ENCODE data around the gene GP1BB. TPM values are rescaled to one million over a fixed set of nuclear protein-coding genes. Genes with fewer than 3 reads are reported as not detected.

GP1BB gene
- total RNA-seq, 1 donor from 2014 or later = 2.0 TPM

DNA sequence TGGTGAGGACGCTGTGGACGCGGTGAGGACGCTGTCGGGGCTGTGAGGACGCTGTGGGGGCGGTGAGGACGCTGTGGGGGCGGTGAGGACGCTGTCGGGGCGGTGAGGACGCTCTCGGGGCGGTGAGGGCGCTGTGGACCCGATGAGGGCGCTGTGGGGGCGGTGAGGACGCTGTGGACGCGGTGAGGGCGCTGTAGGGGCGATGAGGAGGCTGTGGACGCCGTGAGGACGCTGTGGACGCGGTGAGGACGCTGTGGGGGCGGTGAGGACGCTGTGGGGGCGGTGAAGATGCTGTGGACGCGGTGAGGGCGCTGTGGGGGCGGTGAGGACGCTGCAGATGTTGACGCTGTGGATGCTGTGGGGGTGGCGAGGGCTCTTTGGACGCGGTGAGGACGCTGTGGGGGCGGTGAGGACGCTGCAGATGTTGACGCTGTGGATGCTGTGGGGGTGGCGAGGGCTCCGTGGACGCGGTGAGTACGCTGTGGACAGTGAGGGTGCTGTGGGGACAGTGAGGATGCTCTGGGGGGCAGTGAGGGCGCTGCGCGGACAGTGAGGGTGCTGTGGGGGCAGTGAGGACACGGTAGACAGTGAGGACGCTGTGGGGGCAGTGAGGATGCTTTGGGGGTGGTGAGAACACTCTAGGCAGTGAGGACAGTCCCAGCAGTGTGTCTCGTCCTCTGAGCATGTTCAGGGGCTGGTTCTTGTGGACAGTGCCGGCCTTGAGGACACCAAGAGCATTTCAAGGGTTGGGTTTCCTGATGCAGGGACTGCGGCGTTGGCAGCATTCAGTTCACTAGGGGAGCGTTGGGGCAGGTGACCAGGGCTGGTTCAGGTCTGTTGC, 4.2 kb downstream of the GP1BB start:
- no peak for DNase-seq

DNA sequence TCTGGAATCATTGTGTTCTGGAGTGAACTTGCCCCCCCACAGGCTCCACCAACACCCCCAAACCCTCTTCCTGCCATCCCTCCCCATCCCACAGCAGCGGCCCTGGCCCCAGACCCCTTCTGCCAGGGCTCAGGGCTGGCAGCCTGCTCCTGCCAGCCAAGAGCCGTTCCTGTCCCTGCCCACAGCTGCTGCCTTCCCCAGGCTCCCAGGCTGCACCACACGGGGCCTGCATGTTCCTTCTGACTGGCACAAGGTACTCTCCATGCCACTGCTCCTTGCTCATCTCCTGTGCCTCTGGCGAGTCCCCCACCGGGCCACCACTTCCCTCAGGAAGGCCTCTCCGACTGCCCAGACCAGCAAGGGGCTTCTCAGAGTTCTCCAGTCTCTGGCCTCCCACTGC, 4.9 kb downstream of the GP1BB start:
- DNase-seq = no peak

DNA sequence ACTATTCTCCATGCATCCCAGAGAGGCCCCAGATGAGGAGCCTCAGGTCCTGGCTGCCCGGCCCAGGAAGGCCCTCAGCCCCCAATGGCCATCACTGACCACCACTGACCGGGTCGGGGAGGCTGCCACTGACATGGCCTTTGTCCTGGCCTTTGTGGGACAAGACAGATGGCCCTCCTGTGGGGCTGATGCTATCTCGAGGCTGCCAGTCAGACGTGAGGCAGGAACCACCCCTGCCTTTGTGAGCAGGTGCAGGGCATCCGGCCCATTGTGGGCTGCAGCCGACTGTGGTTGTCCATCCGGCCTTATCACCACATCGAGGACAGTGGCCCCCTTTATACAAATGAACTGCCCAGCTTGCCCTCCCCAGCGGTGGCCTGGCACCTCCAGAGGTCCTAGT, 5.5 kb downstream of the GP1BB start:
- no peak for DNase-seq

DNA sequence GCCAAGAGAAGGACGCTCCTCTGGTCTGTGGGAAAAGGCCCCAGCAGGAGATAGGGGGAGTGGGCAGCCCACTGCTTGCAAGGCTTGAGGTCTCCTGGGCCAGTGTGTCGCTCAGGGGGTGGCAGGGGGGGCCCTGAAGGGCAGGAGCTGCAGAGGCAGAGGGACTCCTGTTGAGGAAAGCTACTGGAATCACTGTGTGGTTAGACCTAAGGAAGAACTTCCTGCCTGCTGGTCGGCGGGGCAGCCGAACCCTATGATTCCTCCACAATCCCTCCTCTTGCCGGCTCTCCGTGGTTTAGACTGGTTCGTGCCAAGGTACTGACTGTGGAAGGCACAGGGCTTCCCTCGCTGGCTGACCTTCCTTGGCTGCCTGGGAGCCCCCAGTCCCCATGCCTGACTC, 6.2 kb downstream of the GP1BB start:
- DNase-seq = no peak

DNA sequence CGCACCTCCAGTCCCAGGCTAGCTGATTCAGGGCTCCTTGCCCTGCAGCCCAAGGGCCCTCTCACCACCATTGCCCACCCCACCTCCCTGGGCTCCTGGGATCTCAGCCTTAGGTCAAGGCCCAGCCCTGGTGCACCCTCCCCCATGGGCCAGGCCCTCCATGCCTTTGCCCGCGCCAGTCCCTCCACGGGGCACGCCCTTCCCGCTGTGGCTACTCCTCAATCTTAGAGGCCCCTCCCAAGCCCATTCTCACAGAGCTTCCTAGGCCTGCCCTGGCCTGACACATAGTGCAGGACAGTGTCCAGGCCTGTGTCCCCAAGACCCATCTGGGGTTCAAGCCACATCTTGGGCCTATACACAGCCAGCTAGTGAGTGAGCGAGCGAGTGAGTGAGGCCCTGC, 6.9 kb downstream of the GP1BB start:
- DNase-seq = no peak

DNA sequence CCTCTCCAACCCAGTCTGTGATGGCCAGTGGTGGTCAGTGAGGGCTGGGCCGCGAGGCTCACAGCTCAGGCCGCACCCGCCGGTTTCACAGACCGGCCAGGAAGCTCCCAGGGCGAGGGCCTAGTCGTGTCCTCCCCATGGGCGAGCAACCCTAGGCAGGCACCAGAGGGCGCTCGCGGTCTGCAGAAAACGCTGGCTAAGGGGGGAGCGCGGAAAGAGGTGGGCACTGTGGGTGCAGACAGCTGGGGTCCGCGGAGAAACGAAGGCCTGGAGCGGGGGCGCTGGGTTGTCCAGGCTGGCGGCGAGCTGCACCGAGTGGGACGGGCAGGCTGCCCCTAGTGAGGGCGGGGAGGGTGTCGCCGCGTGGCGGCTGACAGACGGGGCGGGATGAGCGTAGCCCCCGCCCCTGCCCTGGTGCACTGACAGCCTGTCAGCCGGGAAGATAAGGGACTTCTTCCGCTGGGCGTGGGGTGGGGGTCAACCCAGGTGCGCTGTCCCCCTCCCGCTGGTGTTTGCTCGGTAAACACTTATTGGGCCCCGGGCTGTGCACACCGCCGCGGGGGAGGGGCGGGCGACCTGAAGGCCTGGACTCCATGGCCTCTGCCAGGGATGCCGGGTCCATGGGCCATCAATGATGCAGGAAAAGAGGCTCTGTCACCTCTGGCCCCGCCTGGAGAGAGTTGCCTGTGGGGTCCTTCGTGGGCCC, 7.5 kb downstream of the GP1BB start:
- peak; percentile 66 for DNase-seq

DNA sequence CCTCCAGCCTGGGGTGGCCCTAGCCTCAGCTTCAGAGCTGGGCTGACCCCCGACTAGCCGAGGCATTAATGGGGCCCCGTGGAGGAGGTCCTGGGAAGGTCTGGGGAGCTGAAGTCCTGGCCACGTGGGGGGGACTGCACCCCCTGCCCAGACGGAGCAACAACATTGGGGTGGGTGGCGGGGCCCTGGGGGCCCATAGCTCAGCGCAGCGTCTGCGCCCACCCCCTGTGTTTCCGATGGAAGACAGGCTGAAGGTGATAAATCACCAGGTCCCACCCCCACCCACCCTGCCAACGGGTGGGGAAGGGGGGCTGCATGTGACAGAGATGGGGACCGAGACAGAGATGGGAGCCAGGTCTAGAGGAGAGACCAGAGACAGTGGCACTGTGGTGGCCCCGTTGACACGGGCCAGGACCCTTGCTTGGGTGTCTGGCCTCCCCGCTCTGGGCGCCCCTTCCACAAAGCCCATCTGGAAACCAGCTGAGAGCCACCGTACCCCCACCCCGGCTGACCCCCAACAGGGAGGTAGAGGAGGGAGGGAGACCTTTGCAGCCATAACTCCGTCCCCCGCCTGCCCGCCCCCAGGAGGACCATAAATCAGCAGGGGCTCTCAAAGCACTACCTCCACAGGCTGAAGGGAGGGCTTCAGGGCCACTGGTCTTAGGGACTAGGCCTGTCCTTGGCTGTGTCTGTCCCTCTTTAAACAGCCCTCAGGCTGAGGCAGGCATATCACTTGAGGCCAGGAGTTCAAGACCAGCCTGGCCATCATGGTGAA, 8.2 kb downstream of the GP1BB start:
- DNase-seq = no peak

DNA sequence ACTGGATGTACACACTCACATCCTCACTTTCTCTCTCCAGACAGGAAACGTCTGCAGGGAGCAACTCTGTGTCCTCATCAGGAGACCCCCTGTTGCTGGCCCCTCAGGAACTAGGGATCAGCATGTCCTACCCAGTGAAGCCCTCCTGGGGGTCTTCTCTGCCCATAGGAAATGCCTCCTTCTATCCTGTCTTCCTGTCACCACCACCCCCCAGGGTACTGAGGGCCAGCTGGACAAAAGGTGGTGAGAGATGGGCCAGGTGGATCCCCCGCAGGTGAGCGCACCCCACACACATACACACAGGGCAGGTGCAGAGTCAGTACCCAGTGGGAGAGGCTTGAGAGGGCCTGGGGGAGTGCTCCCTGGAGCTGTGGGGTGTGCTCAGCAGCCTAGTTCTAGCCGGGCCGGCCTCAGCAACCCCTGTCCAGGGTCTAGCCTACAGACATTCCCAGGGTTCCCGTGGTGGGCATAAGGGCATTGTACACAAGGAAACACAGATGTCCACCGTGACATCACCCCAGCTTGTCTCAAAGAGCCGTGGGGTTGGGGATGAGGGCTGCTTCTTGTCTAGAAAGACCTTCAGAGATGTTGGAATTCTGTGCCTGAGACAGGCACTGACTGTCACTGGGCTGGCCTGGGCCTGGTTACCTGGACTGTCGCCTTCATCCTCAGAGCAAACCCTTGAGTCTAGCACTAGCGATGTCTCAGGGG, 9.2 kb downstream of the GP1BB start:
- DNase-seq = no peak

DNA sequence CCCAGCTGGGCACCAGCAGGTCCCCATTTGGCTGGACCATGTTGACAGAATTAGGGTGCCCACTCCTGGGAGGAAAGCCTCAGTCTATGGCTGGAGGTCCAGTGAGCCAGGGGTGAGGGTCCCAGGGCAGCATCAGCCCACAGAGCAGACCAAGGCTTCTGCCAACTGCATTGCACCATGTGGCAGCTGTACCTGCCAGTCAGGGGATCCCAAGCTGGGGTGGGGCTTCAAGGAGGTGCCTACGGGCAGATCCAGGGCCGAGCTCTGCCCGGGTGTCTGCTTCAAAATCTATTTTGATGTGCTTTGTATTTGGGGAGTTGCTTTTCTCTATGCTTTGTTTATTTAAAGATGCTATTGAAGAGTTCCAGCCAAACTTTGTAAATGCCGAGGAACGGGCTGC, 10.4 kb downstream of the GP1BB start:
- DNase-seq = no peak

DNA sequence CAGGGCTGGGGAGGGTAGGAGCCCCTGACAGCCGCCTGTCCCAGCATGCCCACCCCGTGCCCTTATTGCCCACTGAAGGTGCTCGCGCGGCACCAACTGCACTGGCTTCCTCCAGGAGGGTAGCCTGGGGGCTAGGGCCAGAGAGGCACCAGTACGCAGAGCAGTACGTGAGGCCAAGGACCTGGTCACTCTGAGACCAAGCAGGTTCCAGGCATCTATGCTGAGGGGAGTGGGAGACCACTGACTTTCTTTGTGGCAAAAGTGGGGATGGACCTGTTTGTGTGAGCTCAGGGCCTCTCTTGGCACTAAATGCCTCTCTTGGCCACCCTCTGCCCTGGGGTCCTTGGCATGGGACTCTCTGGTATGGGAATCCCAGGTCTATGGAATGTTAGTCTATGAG, 10.8 kb downstream of the GP1BB start:
- no peak for DNase-seq

DNA sequence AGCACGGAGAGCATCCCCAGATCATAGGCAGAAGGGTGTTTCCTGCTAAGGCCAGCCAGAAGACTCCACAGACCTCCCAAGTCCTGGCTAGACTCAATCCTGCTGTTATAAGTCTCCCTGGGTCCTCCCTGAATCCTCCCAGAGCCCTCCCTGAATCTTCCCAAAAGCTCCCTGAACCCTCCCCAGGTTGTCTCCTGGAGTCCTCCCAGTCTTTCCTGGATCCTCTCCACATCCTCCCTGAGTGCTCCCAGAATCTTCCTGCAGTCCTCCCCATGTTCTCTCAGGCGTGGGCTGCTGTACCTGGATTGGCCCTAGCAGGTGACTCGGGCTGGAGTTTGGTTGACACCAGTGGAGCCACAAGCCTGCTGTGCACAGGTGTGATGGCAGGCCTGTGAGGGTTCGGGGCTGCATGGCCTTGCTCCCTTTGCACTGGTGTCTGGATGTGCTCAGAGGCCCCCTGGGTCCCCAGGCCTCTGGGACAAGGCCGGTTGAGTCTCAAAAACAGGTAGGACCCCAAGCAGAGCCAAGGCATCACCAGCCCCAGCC, 11.6 kb downstream of the GP1BB start:
- no peak for DNase-seq

DNA sequence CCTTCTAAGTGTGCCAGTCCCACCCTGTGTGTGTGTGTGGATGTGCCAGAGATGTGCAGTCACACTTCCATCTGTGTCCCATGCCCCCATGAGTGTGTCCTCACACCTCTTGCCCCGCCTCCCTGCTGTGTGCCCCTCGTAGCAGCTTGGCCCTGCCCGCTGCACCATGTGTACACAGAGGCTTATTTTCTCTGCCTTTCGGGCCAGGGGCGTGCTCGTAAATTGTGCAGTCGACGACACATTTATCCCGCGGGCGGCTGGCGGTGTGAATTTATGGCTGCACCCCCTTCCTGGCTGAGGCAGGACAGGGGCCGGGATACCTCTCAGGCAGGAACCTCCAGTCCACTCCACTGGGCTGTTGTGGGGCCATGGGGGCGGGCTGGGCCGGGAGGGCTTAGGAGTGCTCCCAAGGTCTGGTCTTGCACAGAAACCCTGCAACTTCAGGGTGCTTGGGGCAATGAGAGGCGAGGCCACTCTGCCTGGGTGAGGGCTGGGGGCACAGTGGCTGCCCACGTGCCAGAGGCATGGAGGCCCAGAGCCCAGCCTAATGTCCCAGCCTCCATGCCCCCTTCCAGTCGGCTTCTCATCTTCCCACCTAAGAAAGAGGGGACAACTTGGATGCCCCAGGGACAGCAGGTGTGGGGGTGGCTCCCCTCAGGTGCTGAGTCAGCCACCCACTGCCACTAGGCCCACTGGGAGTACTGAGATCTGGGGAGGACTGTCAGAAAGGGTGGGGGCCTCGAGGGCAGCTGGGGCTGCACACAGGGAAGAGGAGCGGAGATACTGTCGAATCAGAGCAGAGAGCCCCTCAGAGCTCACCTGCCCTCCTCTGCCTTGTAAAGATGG, 12.5 kb downstream of the GP1BB start:
- DNase-seq = no peak

DNA sequence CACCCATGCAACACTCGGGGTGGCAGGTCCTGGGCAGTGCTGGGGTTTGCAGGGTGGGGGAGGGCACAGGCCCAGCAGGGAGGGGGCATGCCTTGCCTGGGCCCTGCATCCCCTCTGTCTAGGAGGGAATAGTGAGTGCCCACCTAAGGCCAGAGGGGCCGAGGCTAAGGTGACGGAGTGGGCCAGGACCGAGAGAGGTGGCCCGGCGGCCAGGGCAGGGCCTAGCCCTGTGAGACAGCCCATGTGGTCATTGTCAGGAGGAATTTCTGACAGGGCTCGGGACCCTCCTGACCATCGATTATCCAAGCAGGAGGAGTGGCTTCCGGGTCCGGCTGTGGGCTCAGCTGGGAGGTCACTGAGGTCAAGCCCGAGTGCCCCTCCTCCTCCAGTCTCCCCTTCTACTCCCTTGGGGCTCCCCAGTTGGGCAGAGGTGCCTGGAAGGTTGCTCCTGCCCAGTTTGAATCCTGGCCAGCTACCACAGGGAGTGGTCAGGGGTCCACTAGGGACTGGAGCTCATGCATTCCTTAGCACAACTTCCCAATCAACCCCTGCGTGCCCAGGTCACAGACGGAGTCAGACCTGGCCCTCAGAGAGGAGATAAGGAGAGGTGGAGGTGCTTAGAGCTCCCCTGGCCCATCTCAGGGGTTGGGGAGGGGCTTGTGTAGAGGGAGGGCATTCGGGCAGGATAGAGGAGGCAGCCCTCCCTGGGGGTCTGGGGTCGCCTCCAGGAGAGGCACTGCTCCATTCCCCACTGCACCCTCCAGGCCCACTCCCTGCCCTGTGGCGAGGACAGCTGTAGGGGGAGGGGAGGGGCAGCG, 14.7 kb downstream of the GP1BB start:
- DNase-seq = no peak

DNA sequence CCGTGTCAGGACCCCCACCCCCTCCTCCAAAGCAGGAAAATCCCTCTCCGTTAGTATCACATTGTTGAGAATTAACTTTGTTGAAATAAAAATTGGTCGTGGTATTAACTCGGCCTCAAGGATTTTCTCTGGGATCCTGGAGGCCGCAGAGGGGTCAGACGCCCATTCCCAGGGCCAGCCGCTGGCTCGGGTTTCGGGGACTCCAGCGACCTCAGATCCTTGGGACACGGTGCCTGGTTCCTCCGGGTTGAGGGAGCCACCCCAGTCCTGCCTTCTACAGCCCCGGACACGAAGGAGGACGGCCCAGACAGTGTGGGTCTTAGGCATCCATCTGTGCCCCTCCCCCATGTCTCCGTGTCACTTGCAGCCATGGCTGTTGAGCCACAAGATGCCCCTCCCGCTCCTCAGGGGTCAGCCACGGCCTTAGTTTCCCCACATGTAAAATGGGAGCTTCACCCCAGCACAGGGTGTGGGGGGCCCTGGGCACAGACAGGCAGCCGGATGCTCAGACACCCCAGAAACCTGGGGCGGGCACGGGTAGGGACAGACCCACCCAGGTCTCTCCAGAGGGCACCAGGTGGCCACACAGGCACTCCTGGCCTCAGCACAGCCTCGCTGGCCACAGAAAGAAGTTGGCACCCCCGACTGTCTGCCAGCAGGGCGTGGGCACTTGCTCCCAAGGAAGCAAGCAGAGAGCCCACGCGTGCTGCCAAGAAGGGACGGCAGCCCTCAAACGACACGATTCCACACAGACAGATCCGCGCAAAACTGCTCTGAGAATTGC, 15.5 kb downstream of the GP1BB start:
- no peak for DNase-seq

DNA sequence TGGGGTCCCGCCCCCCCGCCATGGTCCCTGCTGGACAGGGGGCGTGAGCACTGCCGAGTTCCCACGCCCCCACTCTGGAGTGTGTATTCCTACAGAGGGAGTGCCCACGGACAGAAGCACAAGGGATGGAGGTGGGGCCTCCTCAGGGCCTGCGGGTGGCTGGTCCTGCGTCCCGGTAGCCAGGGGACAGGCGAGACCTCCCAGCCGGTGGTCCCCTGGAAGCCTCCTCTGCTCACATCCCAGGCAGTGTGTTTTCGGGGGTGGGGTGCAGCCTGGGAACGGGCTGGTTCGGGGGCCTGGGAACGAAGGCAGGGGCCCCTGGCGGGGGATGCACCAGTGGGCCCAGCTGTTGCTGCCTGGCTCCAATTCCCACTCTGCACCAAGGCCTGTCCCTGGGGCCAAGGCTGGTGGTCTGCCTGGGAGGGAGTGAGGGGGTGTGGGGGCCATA, 16.1 kb downstream of the GP1BB start:
- no peak for DNase-seq

DNA sequence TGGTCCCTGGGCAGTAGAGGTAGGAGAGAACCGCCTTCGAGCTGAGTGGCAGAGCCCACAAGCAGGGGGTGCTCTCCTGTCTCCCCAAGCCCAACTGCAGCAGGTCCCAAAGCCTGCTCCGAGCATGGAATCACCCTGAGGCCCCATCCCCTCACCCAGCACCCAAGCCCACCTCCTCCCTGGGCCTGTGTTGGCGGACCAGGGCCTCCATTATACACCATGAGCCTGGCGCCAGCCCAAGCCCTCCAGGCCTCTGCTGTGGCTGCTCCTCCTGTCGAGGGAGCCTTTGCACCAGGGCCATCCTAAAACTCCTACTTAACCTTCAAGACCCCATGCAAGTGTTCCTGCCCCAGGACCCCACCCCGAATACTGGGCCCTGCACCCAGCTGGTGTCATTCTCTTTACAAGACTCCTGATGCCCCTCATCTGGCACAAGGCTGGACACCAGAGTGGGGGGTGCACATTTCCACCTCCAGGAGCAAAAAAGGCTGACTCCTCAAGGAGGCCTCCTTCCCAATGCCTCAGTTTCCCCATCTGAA, 16.6 kb downstream of the GP1BB start:
- DNase-seq = no peak

DNA sequence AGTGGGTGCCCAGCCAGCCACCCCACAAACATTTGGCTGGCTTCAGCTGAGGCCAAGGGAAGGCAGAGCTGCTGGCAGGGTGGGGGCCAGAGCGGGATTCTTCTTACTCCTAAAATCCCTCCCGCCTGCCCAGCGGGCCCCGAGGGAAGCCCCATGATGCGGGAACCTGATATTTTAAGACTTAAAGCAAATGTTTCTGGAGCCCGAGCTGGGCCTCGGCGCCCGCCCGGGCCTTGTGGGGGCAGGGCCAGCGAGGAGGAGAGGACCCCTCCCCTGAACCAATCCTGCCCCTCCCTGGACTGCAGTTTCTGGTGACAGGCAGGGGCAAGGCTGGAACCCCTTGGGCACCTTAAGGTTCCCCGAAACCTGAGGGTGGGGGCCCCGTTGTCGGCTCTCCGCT, 17.2 kb downstream of the GP1BB start:
- no peak for DNase-seq

DNA sequence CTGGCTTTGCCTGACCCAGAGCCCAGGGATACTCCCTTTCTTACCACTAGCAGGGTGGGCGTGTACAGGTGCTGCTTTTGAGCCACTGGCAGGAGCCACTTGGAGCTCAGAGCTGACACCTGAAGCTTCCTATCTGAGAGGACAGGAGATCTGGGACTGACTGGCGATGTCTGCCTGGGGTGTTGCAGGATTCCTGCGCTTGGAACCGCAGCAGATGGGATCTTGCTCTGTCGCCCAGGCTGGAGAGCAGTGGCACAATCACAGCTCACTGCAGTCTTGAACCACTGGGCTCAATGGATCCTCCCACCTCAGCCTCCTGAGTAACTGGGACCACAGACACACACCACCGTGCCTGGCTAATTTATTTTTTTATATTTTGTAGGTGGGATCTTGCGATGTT, 17.7 kb downstream of the GP1BB start:
- no peak for DNase-seq

All from skin of body (tissue), 2 donors.